Cerebellar nuclear complex (tissue), 1 donor: ENCODE measurements around the gene HYDIN.
"Not testable (repeated sequence)": the region's sequence is repeated elsewhere in the genome, so short reads cannot be mapped to it uniquely, and the experiment has no call there.

ENCODE experiments used
- DNase-seq, 2 experiments: peaks; one replicate each; lab custom pipeline; 2025; lab: John Stamatoyannopoulos, UW

HYDIN gene

GRCh38 chr16:71109656-71110208 is 120.8 kb downstream of the HYDIN start:
- not testable (repeated sequence) for DNase-seq

- not testable (repeated sequence) for DNase-seq
Observed at GRCh38 chr16:71105881-71106280, 124.6 kb downstream of the HYDIN start.

- DNase-seq = not testable (repeated sequence)
Observed at GRCh38 chr16:71083573-71083972, 146.9 kb downstream of the HYDIN start.

DNA sequence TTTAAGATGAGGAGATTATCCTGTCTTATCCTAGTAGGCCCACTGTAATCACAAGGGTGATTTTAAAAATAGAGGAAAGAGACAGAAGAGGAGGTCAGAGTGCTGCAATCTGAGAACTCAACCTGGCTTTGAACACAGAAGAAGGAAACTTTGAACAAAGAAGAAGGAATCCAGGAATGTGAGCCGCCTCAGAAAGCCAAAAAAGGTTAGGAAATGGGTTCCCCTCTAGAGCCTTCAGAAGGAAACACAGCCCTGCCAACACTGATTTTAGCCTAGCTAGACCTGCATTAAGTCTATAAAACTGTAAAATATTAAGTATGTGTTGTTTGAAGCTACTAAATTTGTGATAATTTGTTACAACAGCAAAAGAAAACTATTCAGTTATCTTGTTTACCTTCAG is 149.7 kb downstream of the HYDIN start:
- not testable (repeated sequence) for DNase-seq

- not testable (repeated sequence) for DNase-seq
Observed at GRCh38 chr16:71080262-71080661, 150.3 kb downstream of the HYDIN start.

- DNase-seq = not testable (repeated sequence)
Observed at GRCh38 chr16:71070651-71071050, 159.9 kb downstream of the HYDIN start.

GRCh38 chr16:71069842-71070241 is 160.7 kb downstream of the HYDIN start:
- DNase-seq = not testable (repeated sequence)

GRCh38 chr16:71053897-71054609 is 176.5 kb downstream of the HYDIN start:
- DNase-seq = not testable (repeated sequence)

DNA sequence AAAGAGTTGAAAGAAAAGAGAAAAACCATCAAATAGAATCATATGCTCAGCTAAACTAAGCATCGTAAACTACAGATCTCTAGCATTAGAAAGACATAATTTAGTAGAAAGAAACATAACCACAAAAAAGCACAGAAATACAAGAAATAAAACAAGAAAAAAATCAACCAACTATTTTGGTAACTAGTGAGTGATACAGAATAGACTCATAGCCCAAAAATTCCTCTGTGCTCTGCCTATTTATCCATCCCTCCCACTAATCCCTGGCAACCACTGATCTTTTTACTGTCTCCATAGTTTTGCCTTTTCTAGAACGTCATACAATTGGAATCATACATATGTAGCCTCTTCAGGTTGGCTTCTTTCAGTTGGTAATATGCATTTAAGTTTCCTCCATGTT is 180.2 kb downstream of the HYDIN start:
- not testable (repeated sequence) for DNase-seq

GRCh38 chr16:71039368-71040111 is 191.0 kb downstream of the HYDIN start:
- not testable (repeated sequence) for DNase-seq

- DNase-seq = not testable (repeated sequence)
Observed at GRCh38 chr16:71038421-71038820, 192.1 kb downstream of the HYDIN start.

GRCh38 chr16:71037987-71038386 is 192.5 kb downstream of the HYDIN start:
- not testable (repeated sequence) for DNase-seq

DNA sequence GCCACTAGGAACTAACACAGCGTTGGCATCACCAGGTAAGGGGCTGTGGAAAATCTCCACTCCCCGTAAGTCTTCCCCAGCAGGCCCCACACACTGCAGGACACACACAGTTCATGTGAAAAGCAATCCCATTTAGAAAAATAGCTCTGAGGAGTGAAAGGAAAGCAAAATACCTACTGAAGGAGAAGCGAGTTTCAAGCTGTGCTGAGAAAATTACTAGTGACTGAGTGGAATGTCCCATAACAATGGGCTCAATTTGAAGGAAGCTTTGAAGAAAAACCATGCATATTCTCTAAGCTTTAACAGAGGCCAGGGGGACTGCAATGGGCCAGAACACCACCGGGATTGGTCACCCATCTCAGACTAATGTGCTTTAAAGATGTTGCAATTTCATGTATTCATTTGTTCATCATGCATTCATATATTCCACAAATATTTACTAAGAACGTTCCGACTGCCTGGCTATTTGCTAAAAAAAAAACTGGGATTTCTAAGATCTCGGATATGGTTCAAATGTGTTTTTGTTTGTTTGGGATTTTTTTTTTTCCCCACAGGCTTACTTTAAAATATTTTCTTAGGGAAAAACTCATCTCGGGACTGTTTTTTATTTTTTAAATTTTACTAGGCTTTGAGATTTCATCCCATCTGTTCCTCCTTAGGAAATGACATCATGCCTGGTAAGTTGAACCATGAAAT is 202.3 kb downstream of the HYDIN start:
- not testable (repeated sequence) for DNase-seq

GRCh38 chr16:71027511-71027910 is 203.0 kb downstream of the HYDIN start:
- not testable (repeated sequence) for DNase-seq

DNA sequence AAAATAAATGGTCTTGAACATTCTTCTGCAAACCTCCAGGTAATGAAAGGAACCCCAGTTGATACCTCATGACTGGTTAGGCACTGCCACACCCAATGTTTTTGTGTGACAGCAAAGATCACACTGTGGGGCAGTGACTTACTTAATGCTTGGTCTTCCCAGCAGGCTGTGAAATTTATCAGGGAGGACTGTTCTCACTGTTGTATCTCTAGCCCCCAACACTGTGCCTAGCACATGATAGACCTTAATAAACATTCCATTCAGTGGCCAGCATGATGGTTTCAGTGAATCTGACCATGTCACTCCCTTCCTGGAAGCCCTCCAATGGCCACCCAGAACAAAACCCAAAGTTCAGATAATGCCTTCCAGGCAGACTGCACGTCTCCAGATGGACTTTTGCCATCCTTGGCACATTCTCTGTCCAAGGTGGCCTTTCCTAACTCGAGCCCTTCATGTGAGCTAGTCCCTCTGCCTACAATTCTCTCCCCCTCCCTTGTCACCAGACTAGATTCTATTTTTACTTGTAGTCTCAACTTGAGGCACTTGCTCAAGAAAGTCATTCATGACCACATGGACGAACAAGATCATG is 206.6 kb downstream of the HYDIN start:
- not testable (repeated sequence) for DNase-seq

GRCh38 chr16:71021961-71022537 is 208.5 kb downstream of the HYDIN start:
- DNase-seq = not testable (repeated sequence)

- DNase-seq = not testable (repeated sequence)
Observed at GRCh38 chr16:71019067-71019682, 211.3 kb downstream of the HYDIN start.

DNA sequence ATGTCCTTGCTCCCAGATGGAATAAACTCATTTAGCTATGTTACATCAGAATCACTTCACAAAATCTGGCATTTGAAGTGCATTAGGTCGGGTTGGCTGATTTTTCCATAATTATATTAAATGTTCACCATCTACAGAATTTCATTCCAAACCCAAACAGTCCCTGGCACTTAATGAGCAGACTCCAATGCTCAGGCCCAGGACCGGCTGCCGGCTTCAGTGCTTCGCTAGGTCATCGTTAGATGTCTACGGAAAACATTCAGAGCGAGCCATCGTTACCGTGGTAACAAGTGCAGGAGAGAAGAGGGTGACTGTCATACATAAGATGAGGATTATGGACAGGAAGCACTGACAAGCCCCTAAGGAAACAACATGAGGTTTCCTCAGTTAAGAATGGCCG is 215.1 kb downstream of the HYDIN start:
- DNase-seq = not testable (repeated sequence)

- not testable (repeated sequence) for DNase-seq
Observed at GRCh38 chr16:71009440-71010223, 220.9 kb downstream of the HYDIN start.

DNA sequence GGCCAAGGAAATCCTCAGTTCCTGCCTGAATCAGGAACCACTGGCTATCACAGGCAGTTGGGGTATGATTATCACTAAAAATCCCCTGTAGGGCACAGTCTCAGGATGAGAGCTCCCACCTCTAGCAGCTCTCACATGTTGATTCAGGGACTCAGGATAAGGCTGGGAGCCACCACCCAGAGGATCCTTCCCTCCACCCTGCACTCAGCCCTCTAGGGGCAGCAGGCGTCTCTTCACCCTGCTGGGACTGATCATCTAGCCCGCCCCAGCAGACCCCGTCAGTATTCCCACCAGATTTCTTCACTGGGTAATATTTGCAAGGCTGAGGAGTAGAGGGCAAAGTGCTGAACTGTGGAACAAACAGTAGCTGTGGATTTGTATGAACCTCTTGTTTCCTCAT is 224.0 kb downstream of the HYDIN start:
- not testable (repeated sequence) for DNase-seq
